HCT116 (cell line): ENCODE data around the gene TMEM86B. TPM values are rescaled to one million over a fixed set of nuclear protein-coding genes. Genes with fewer than 3 reads are reported as not detected.
A peak's percentile ranks its signal among the peaks of the same experiment; 100 is the strongest.

Experiments
- ATAC-seq: fragments of 200-7000 bp; cut with Tn5 transposase; 2 replicates; pipeline ENCODE4 v1.9.1; 2020; ENCODE audit warnings: mild to moderate bottlenecking, moderate library complexity
- BruUV-seq: library from RNA; stranded (reverse); fragments of 400-500 nt; replicated peaks from 2 replicates; lab custom pipeline; 2021; lab: Mats Ljungman, UMichigan
- CTCF ChIA-PET: fragments of 300-600 bp; sonication (Branson Sonifier 250); formaldehyde crosslinking; loops from one replicate; lab custom pipeline; 2021; ENCODE audit warnings: antibody characterized with exemption; lab: Charles Lee
- POLR2A ChIA-PET: fragments of 300-600, 350-600 bp; sonication (Branson Sonifier 250); formaldehyde crosslinking; loops from one replicate; lab custom pipeline; 2021; ENCODE audit warnings: antibody characterized with exemption; lab: Charles Lee
- RAD21 ChIA-PET, 2 experiments: fragments of 300-600 bp; sonication (Branson Sonifier 250); formaldehyde crosslinking; loops; one replicate each; lab custom pipeline; 2023; ENCODE audit warnings: low total read pairs in 2 of 2; ENCODE audit not compliant: uncharacterized antibody in 2 of 2, unreplicated experiment in 2 of 2, low non-redundant PET in 1 of 2; lab: Charles Lee
- DNase-seq: peaks from one replicate; pipeline ENCODE4 v3.0.0-alpha.2; 2010; ENCODE audit warnings: low read depth, low spot score
- H2AFZ ChIP-seq: fragments of 200-600 bp; shearing (Covaris generic), sonication (generic); 2 replicates; pipeline ENCODE4 v1.6.1; 2017; ENCODE audit warnings: low read depth, mixed run types, mixed read lengths, antibody characterized with exemption, low read length; ENCODE audit not compliant: poor library complexity, severe bottlenecking
- H3K27ac ChIP-seq: 2 replicates; pipeline ENCODE4 v1.5.1; 2012; ENCODE audit warnings: low read depth, low read length
- H3K27me3 ChIP-seq: fragments of 200-600 bp; sonication (generic); 2 replicates; pipeline ENCODE4 v1.6.1; 2016; ENCODE audit warnings: mixed run types, low read length, mixed read lengths; ENCODE audit not compliant: insufficient read depth
- H3K36me3 ChIP-seq, 2 experiments: fragments of 200-500 bp in 1 of 2; fragments of 200-600 bp in 1 of 2; sonication (Bioruptor generic) in 1 of 2; sonication (generic) in 1 of 2; 2 replicates each; pipeline versions ENCODE4 v1.5.1 to v1.6.1; 2014 to 2016; ENCODE audit warnings: low read length in 2 of 2, inconsistent platforms in 1 of 2, mixed read lengths in 1 of 2, mixed run types in 1 of 2; ENCODE audit not compliant: insufficient read depth in 2 of 2, control insufficient read depth in 1 of 2
- H3K4me1 ChIP-seq, 2 experiments: fragments of 200-600 bp in 1 of 2; sonication (generic) in 1 of 2; 2 replicates each; pipeline versions ENCODE4 v1.5.1 to v1.6.1; 2012 to 2017; ENCODE audit warnings: low read length in 2 of 2, inconsistent platforms in 1 of 2, mild to moderate bottlenecking in 1 of 2, mixed read lengths in 1 of 2, mixed run types in 1 of 2, moderate library complexity in 1 of 2; ENCODE audit not compliant: insufficient read depth in 2 of 2, control insufficient read depth in 1 of 2
- H3K4me2 ChIP-seq: fragments of 200-600 bp; sonication (generic); 2 replicates; pipeline ENCODE4 v1.6.1; 2017; ENCODE audit warnings: mixed run types, low read length, mixed read lengths
- H3K4me3 ChIP-seq, 2 experiments: fragments of 200-600 bp in 1 of 2; sonication (generic) in 1 of 2; replicated peaks in 1 of 2; 2 replicates each; pipeline ENCODE4 v1.5.1; 2011 to 2016; ENCODE audit warnings: low read length in 2 of 2, control low read depth in 1 of 2, low read depth in 1 of 2, mild to moderate bottlenecking in 1 of 2, mixed read lengths in 1 of 2, mixed run types in 1 of 2
- H3K79me2 ChIP-seq: fragments of 200-600 bp; sonication (generic); 2 replicates; pipeline ENCODE4 v1.6.1; 2017; ENCODE audit warnings: mild to moderate bottlenecking, mixed run types, low read length, moderate library complexity, mixed read lengths; ENCODE audit not compliant: insufficient read depth
- H3K9ac ChIP-seq: fragments of 200-600 bp; sonication (generic); 2 replicates; pipeline ENCODE4 v1.6.1; 2016; ENCODE audit warnings: low read length, mixed read lengths
- H3K9me2 ChIP-seq: fragments of 200-600 bp; sonication (generic), shearing (Covaris generic); 2 replicates; pipeline ENCODE4 v1.6.1; 2017; ENCODE audit warnings: mixed run types, mild to moderate bottlenecking, moderate library complexity; ENCODE audit not compliant: insufficient read depth
- H3K9me3 ChIP-seq, 2 experiments: fragments of 200-500 bp in 1 of 2; fragments of 200-600 bp in 1 of 2; sonication (Bioruptor generic) in 1 of 2; sonication (generic) in 1 of 2; 2 replicates each; pipeline ENCODE4 v1.6.1; 2014 to 2017; ENCODE audit warnings: low read length in 2 of 2, mixed read lengths in 2 of 2, inconsistent platforms in 1 of 2, low read depth in 1 of 2, mild to moderate bottlenecking in 1 of 2, mixed run types in 1 of 2, moderate library complexity in 1 of 2; ENCODE audit not compliant: control insufficient read depth in 1 of 2, insufficient read depth in 1 of 2
- H4K20me1 ChIP-seq: fragments of 200-600 bp; sonication (generic), shearing (Covaris generic); 2 replicates; pipeline ENCODE4 v1.6.1; 2017; ENCODE audit warnings: mixed run types, mild to moderate bottlenecking, moderate library complexity; ENCODE audit not compliant: insufficient read depth
- CBX3 ChIP-seq: IDR thresholded peaks from 2 replicates; pipeline ENCODE4 v1.6.1; 2012; ENCODE audit warnings: low read depth
- CEBPB ChIP-seq: IDR thresholded peaks from 2 replicates; pipeline ENCODE4 v1.6.1; 2012; ENCODE audit warnings: low read depth
- EGR1 ChIP-seq: IDR thresholded peaks from 2 replicates; pipeline ENCODE4 v1.6.1; 2012; ENCODE audit warnings: low read depth
- ELF1 ChIP-seq: IDR thresholded peaks from 2 replicates; pipeline ENCODE4 v1.6.1; 2012; ENCODE audit warnings: low read depth, borderline replicate concordance
- EZH2phosphoT487 ChIP-seq: fragments of 200-600 bp; IDR thresholded peaks from 2 replicates; pipeline ENCODE4 v1.6.1; 2018; ENCODE audit warnings: antibody characterized with exemption, borderline replicate concordance
- FOSL1 ChIP-seq: IDR thresholded peaks from 2 replicates; pipeline ENCODE4 v1.6.1; 2012; ENCODE audit warnings: low read depth
- JUND ChIP-seq: IDR thresholded peaks from 2 replicates; pipeline ENCODE4 v1.6.1; 2012
- POLR2A ChIP-seq: IDR thresholded peaks from 2 replicates; pipeline ENCODE4 v1.7.0; 2011; ENCODE audit warnings: borderline replicate concordance; ENCODE audit not compliant: insufficient read depth, insufficient read length; ENCODE audit errors: extremely low read depth
- POLR2AphosphoS5 ChIP-seq: IDR thresholded peaks from 2 replicates; pipeline ENCODE4 v1.6.1; 2011; ENCODE audit warnings: mild to moderate bottlenecking, low read depth, low read length, moderate library complexity
- RAD21 ChIP-seq: IDR thresholded peaks from 2 replicates; pipeline ENCODE4 v1.6.1; 2012; ENCODE audit warnings: low read depth, mild to moderate bottlenecking
- SIN3A ChIP-seq: IDR thresholded peaks from 2 replicates; pipeline ENCODE4 v1.6.1; 2012; ENCODE audit warnings: low read depth
- SP1 ChIP-seq: IDR thresholded peaks from 2 replicates; pipeline ENCODE4 v1.6.1; 2012; ENCODE audit warnings: low read depth
- SRF ChIP-seq: IDR thresholded peaks from 2 replicates; pipeline ENCODE4 v1.6.1; 2012; ENCODE audit warnings: low read depth
- YY1 ChIP-seq: IDR thresholded peaks from 2 replicates; pipeline ENCODE4 v1.6.1; 2011; ENCODE audit warnings: low read length, low read depth, moderate library complexity, mild to moderate bottlenecking; ENCODE audit not compliant: insufficient replicate concordance; ENCODE audit errors: extremely low read depth
- ZFX ChIP-seq: fragments of 450-650 bp; IDR thresholded peaks from 2 replicates; pipeline ENCODE4 v1.6.1; 2017
- ZNF274 ChIP-seq: fragments of 200-500 bp; sonication (Bioruptor generic); IDR thresholded peaks from 2 replicates; pipeline ENCODE4 v1.6.1; 2014; ENCODE audit warnings: mild to moderate bottlenecking, low read depth, low read length, inconsistent platforms
- intact Hi-C: fragments of 100-400 bp; cut with micrococcal nuclease; formaldehyde crosslinking; loops from 2 replicates; pipeline ENCODE4 v1.10.0; 2022
- total RNA-seq: library from RNA; stranded (reverse); gene quantifications from one replicate; pipeline ENCODE4 v1.2.1, GENCODE V29; 2021; ENCODE audit not compliant: unreplicated experiment
- TF ChIP-seq, protein P1 (sequence below): IDR thresholded peaks from 2 replicates; pipeline ENCODE4 v1.6.1; 2012; ENCODE audit warnings: low read depth
- TF ChIP-seq, protein P2 (sequence below): IDR thresholded peaks from 2 replicates; pipeline ENCODE4 v1.6.1; 2011; ENCODE audit warnings: mild to moderate bottlenecking, low read length, moderate library complexity; ENCODE audit not compliant: insufficient replicate concordance; ENCODE audit errors: extremely low read depth
- TF ChIP-seq, protein P3 (sequence below), 3 experiments: fragments of 200-600 bp in 1 of 3; sonication (generic) in 1 of 3; IDR thresholded peaks in 2 of 3; conservative IDR thresholded peaks in 1 of 3; 2 replicates each; pipeline ENCODE4 v1.5.1; 2012 to 2017; ENCODE audit warnings: low read depth in 2 of 3, low read length in 2 of 3, antibody characterized with exemption in 1 of 3, borderline replicate concordance in 1 of 3, control low read depth in 1 of 3, mild to moderate bottlenecking in 1 of 3, mixed read lengths in 1 of 3, mixed run types in 1 of 3, moderate library complexity in 1 of 3; ENCODE audit not compliant: insufficient read depth in 1 of 3
- TF ChIP-seq, protein P4 (sequence below): IDR thresholded peaks from 2 replicates; pipeline ENCODE4 v1.6.1; 2012
- TF ChIP-seq, protein P5 (sequence below): IDR thresholded peaks from 2 replicates; pipeline ENCODE4 v1.6.1; 2012

Gene TMEM86B
- total RNA-seq, 1 experiment from 2014 or later = 10.6 TPM

DNA sequence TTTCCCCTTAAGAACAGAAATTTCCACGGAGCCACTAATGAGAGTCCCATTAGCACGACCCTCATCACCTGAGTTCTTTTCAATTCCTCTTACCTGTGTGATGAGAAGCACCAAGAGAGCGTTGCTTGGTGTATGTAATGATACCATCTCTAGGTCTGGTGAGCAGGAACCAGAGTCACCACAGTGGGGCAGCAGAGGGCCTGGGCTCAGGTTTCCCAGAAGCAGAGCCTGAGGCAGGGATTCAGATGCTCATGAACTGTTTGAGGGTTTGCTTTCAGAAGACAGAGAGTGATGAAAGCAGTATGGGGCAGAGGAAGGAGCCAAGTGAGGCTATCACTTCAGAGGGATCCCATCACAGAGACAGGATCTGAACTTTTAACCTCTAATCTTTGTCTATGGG, 16.1 kb downstream of the TMEM86B start:
- Histone ChIP-seq H3K4me3 (no peak overlapping the region), H3K27me3 (no peaks in the 10 kb centered on the region), H3K9me3 (no peaks in the 10 kb centered on the region), H3K4me1 (peaks cover 38 to 66% of the 10 kb centered on the region in 2 experiments), H3K9ac (no peak overlapping the region), H3K36me3 (no peaks in the 10 kb centered on the region), H2AFZ (peak overlapping the region; percentile 5), H3K4me2 (peak overlapping the region; percentile 19; the same call in 1 of the 2 replicates), H3K79me2 (no peaks in the 10 kb centered on the region), H3K27ac (no peak overlapping the region), H4K20me1 (no peaks in the 10 kb centered on the region), H3K9me2 (no peaks in the 10 kb centered on the region)
- POLR2A ChIA-PET = no interaction called here
- intact Hi-C loops = loop anchor here (1.0 to 10.0 kb wide), 3 partner anchors 47 to 232 kb away; partner anchors contain the start of genes PPP6R1 and SHISA7
- ATAC-seq (peak; percentile 56), DNase-seq (peak; percentile 72)
- no TSS peak for BruUV-seq
- RAD21 ChIA-PET = no interaction called here
- CTCF ChIA-PET = interaction anchor here (0.8 kb wide), 1 partner anchor 206 kb away, joined by 4 read pairs; no protein-coding TSS in a partner anchor
- TF ChIP-seq EZH2phosphoT487 = no peak
- TF ChIP-seq, protein P1, sequence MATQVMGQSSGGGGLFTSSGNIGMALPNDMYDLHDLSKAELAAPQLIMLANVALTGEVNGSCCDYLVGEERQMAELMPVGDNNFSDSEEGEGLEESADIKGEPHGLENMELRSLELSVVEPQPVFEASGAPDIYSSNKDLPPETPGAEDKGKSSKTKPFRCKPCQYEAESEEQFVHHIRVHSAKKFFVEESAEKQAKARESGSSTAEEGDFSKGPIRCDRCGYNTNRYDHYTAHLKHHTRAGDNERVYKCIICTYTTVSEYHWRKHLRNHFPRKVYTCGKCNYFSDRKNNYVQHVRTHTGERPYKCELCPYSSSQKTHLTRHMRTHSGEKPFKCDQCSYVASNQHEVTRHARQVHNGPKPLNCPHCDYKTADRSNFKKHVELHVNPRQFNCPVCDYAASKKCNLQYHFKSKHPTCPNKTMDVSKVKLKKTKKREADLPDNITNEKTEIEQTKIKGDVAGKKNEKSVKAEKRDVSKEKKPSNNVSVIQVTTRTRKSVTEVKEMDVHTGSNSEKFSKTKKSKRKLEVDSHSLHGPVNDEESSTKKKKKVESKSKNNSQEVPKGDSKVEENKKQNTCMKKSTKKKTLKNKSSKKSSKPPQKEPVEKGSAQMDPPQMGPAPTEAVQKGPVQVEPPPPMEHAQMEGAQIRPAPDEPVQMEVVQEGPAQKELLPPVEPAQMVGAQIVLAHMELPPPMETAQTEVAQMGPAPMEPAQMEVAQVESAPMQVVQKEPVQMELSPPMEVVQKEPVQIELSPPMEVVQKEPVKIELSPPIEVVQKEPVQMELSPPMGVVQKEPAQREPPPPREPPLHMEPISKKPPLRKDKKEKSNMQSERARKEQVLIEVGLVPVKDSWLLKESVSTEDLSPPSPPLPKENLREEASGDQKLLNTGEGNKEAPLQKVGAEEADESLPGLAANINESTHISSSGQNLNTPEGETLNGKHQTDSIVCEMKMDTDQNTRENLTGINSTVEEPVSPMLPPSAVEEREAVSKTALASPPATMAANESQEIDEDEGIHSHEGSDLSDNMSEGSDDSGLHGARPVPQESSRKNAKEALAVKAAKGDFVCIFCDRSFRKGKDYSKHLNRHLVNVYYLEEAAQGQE = no peak
- no peak for TF ChIP-seq ELF1
- TF ChIP-seq, protein P2, sequence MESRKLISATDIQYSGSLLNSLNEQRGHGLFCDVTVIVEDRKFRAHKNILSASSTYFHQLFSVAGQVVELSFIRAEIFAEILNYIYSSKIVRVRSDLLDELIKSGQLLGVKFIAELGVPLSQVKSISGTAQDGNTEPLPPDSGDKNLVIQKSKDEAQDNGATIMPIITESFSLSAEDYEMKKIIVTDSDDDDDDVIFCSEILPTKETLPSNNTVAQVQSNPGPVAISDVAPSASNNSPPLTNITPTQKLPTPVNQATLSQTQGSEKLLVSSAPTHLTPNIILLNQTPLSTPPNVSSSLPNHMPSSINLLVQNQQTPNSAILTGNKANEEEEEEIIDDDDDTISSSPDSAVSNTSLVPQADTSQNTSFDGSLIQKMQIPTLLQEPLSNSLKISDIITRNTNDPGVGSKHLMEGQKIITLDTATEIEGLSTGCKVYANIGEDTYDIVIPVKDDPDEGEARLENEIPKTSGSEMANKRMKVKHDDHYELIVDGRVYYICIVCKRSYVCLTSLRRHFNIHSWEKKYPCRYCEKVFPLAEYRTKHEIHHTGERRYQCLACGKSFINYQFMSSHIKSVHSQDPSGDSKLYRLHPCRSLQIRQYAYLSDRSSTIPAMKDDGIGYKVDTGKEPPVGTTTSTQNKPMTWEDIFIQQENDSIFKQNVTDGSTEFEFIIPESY = no peak
- TF ChIP-seq, protein P3, sequence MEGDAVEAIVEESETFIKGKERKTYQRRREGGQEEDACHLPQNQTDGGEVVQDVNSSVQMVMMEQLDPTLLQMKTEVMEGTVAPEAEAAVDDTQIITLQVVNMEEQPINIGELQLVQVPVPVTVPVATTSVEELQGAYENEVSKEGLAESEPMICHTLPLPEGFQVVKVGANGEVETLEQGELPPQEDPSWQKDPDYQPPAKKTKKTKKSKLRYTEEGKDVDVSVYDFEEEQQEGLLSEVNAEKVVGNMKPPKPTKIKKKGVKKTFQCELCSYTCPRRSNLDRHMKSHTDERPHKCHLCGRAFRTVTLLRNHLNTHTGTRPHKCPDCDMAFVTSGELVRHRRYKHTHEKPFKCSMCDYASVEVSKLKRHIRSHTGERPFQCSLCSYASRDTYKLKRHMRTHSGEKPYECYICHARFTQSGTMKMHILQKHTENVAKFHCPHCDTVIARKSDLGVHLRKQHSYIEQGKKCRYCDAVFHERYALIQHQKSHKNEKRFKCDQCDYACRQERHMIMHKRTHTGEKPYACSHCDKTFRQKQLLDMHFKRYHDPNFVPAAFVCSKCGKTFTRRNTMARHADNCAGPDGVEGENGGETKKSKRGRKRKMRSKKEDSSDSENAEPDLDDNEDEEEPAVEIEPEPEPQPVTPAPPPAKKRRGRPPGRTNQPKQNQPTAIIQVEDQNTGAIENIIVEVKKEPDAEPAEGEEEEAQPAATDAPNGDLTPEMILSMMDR (IDR thresholded peaks at IDR 0.05 in 2 of 3, conservative IDR thresholded peaks at IDR 0.05 in 1 of 3; ENCODE audit: borderline replicate concordance in 1 of 3, insufficient read depth in 1 of 3, low read depth in 2 of 3, low read length in 2 of 3) = peak; percentile 77 to 96 (median 95); a peak in 5 of 6 replicates
- TF ChIP-seq ZFX = no peak
- no peak for TF ChIP-seq YY1
- no peak for TF ChIP-seq CEBPB
- TF ChIP-seq SP1 = 0 out of 2 replicates have a peak, but pooled peaks have one; percentile 5
- no peak for TF ChIP-seq POLR2AphosphoS5
- TF ChIP-seq, protein P4, sequence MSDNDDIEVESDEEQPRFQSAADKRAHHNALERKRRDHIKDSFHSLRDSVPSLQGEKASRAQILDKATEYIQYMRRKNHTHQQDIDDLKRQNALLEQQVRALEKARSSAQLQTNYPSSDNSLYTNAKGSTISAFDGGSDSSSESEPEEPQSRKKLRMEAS = no peak
- TF ChIP-seq POLR2A = no peak
- no peak for TF ChIP-seq SRF
- TF ChIP-seq, protein P5, sequence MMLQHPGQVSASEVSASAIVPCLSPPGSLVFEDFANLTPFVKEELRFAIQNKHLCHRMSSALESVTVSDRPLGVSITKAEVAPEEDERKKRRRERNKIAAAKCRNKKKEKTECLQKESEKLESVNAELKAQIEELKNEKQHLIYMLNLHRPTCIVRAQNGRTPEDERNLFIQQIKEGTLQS = no peak
- TF ChIP-seq RAD21 = peak; percentile 95
- no peak for TF ChIP-seq JUND
- TF ChIP-seq ZNF274 = no peak
- no peak for TF ChIP-seq EGR1
- TF ChIP-seq FOSL1 = no peak
- TF ChIP-seq CBX3 = no peak
- no peak for TF ChIP-seq SIN3A
